Glomerular endothelial cell (primary cell): Measurements from ENCODE around the gene CEACAM21. TPM values are rescaled to one million over a fixed set of nuclear protein-coding genes. Genes with fewer than 3 reads are reported as not detected.
A peak's percentile ranks its signal among the peaks of the same experiment; 100 is the strongest.
"Not testable (repeated sequence)": the region's sequence is repeated elsewhere in the genome, so short reads cannot be mapped to it uniquely, and the experiment has no call there.

Experiments
- DNase-seq: peaks from one replicate; pipeline ENCODE4 v3.0.0-alpha.2; 2011; ENCODE audit warnings: low read depth, low spot score; ENCODE audit errors: extremely low read depth
- total RNA-seq: library from RNA; depleted of rRNA; stranded (reverse); fragments of >200 nt; gene quantifications from 2 replicates; pipeline ENCODE4 v1.2.3, GENCODE V29; 2015

CEACAM21 gene
- total RNA-seq, 1 donor from 2014 or later = 8.8 TPM

DNA sequence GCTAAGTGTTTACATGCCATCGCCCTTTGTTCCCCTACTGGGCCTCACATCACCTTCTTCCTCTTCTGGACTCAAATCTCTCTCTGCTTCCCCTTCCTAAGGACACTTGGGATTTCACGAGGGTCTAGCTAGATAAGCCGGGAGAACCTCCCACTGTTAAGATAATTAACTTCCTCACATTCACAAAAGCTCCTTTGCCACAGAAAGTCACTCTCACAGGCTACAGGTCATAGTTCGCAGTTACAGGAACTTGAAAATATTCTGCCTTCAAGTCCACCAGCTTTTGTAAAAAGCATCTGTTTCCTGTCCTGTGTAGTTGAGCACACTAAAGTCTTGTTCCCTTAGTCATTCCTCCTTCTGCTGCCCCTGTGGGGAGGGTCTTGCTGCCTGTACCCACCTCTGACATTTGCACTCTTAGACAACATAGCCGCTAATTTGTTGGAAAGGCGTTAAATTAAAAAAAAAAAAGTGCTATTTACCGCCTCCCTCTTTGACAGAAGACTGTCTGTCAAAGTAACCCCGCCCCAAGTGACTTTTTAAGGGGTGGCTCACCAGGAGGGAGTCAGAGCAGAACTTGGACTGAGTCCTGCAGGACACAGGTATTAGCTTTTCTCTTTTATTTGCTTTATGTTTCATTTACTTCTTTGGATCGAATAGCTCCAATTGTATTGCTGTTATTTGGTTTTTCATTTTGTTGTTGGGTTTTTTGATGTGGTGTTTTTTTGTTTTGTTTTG is 26.8 kb upstream of the CEACAM21 start:
- peak; percentile 75 for DNase-seq

DNA sequence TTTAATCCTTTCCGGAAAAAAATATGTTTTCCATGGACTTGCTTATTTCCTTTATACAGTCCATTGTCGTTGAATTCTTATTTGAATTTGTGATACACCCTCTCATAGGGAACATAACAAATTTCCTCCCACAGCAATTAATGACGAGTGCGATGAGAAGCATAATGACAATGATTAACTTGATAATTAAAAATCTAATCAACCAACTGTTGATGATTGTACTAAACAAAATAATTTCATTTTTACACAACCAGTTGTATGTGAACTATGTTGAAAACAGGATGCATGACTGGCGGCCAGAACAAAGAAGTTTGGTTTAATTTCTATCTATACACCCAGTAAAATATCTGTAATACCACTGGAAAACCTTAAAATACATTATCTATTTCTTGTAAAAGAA is 26.1 kb upstream of the CEACAM21 start:
- no peak for DNase-seq

- no peak for DNase-seq
These were observed 24.8 kb upstream of the CEACAM21 start for GRCh38 chr19:41551212-41551610.

DNA sequence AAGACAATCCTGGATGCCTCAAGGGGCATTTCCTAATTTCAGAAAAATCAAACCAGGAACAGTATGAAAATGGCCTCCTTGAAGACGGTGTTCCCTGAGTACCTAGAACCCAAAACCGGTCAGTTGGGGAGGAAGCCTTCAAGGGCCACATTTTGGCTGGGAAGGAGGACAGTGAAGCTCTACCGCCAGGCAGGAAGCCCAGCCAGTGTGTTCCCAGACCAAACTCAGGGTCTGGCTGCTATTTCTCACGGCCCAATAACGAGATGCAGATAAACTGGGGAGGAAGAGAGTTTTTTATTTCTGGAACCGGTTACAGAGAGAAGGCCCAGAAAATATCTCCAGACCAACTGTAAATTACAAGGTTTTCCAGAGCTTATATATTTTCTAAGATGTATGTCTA is 24.3 kb upstream of the CEACAM21 start:
- DNase-seq = no peak

GRCh38 chr19:41552558-41552957 is 23.4 kb upstream of the CEACAM21 start:
- DNase-seq = no peak

- no peak for DNase-seq
These were observed 22.2 kb upstream of the CEACAM21 start for GRCh38 chr19:41553804-41554203.

DNA sequence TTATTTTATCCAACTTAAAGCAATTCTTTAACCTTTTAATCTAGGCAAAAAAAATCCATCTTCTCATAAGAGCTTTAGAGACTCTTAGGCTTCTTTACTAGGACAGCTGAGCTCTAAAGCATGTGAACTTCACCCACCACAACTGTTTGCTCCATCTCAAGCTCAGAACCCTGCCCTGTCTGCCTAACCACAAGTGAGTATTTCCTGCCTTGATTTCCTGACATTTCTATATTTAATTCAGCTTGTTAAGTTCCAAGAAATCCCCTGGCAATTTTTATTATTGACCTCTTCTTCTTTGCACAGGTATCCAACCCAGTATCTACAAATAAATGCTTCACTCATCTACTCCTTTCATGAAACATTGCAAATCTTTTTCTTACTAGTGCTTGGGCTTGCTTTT is 21.1 kb upstream of the CEACAM21 start:
- DNase-seq = no peak

GRCh38 chr19:41555748-41556147 is 20.2 kb upstream of the CEACAM21 start:
- DNase-seq = no peak

DNA sequence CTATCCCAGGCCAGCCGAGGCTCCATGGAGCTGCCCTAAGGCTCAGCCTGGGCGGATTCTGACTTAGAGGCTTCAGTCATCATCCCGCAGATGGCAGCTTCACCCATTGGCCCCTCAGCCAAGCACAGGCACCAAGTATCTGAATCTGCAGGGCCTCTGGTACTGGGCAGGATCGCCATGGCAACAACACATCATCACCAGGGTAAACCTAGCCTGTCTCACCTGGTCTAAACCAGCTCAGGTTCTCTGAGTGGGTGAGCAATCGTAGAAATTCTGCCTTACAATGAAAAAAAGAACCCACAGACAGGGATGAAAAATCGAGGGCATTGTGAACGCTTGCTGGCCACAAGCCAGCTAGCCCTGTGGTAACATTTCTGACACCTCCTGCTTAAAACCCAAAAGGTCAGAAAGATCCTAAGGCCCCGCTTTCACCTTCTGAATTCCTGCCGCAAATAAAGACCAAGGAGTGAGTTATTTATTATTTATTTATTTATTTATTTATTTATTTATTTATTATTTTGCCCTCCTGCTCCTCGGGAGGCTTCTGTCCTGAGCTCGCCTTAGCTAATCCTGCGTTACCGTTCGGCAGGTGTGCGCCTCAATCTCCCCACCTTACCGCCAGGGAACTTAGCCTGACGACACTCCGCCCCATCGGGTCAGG is 12.0 kb upstream of the CEACAM21 start:
- DNase-seq = no peak

GRCh38 chr19:41564515-41565378 is 11.2 kb upstream of the CEACAM21 start:
- no peak for DNase-seq

GRCh38 chr19:41565379-41565720 is 10.6 kb upstream of the CEACAM21 start:
- no peak for DNase-seq

DNA sequence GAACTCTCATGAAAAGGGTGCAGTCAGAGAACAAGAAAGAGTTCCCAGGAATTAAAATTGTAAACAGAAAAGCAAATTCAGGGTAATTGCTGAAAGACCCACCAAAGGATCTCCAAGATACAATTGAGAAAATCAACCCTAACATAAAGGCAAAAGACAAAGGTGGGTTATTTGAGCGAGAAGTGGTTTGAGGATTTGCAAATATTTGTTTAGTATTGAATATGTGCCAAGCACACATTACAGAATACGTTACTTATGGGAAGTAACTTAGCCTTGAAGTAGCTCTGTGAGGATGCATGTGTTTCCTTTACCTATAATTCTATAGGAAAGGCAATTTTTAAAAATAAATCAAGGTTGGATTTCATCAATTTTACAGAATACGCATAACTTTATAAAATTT is 10.0 kb upstream of the CEACAM21 start:
- DNase-seq = no peak

- no peak for DNase-seq
These were observed 6.3 kb upstream of the CEACAM21 start for GRCh38 chr19:41569481-41570150.

GRCh38 chr19:41570179-41570578 is 5.8 kb upstream of the CEACAM21 start:
- no peak for DNase-seq

GRCh38 chr19:41570639-41571112 is 5.3 kb upstream of the CEACAM21 start:
- no peak for DNase-seq

DNA sequence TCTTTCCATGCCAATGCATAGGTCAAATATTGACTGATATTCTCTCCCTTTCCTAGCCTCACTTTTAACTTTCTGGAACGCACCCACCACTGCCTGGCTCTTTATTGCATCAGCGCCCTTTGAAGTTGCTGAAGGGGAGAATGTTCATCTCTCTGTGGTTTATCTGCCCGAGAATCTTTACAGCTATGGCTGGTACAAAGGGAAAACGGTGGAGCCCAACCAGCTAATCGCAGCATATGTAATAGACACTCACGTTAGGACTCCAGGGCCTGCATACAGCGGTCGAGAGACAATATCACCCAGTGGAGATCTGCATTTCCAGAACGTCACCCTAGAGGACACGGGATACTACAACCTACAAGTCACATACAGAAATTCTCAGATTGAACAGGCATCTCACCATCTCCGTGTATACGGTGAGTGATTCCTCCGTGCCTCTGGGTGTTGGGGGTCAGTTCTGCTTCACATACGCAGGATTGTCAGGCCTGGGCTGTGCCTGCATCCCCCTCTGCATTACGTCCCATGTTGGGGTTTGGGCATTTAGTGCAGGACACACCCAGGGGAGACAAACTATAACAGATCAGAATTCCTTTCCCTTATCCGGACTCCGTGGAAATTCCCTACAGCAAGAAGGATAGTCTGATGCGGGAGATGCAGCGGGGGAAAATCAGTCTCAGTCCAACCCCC is 1.3 kb downstream of the CEACAM21 start:
- DNase-seq = no peak

- no peak for DNase-seq
These were observed 1.9 kb downstream of the CEACAM21 start for GRCh38 chr19:41577833-41578232.

- no peak for DNase-seq
These were observed 2.9 kb downstream of the CEACAM21 start for GRCh38 chr19:41578886-41579285.

DNA sequence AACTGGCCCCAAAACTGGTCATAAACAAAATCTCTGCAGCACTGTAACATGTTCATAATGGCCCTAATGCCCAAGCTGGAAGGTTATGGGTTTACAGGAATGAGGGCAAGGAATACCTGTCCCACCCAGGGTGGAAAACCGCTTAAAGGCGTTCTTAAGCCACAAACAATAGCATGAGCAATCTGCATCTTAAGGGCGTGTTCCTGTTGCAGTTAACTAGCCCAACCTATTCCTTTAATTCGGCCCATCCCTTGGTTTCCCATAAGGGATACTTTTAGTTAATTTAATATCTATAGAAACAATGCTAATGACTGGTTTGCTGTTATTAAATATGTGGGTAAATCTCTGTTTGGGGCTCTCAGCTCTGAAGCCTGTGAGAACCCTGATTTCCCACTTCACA is 5.1 kb downstream of the CEACAM21 start:
- not testable (repeated sequence) for DNase-seq

DNA sequence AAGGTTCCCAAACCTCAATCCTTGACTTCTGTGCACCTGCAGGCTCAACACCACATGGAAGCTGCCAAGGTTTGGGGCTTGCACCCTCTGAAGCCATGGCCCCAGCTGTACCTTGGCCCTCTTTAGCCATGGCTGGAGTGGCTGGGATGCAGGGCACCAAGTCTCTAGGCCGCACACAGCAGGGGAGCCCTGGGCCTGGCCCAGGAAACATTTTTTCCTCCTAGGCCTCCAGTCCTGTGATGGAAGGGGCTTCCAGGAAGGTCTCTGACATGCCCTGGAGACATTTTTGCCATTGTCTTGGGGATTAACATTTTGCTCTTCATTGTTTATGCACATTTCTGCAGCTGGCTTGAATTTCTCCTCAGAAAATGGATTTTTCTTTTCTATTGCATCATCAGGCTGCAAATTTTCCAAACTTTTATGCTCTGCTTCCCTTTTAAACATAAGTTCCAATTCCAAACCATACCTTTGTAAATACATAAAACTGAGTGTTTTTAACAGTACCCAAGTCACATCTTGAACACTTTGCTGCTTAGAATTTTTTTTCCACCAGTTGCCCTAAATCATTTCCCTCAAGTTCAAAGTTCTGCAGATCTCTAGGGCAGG is 6.7 kb downstream of the CEACAM21 start:
- not testable (repeated sequence) for DNase-seq
